Measurements from ENCODE around the gene SIVA1. TPM values are rescaled to one million over a fixed set of nuclear protein-coding genes. Genes with fewer than 3 reads are reported as not detected.

The SIVA1 gene
- total and polyA plus RNA-seq, 2 donors (not counting 1 experiment from before 2014, with no cell fraction given) = 50.7 to 123 TPM

- H3K27me3 ChIP-seq (replicated peaks in 1 of 4; ENCODE audit: control extremely low read depth in 1 of 4, control insufficient read depth in 3 of 4, insufficient read depth in 4 of 4, low read length in 3 of 4) = no peaks in the 10 kb centered on the region
- H3K4me1 ChIP-seq (ENCODE audit: control insufficient read depth in 2 of 2, insufficient read depth in 2 of 2, low read length in 2 of 2) = peaks cover 0 to 16% of the 10 kb centered on the region in 2 donors
- ATAC-seq (ENCODE audit: low read depth) (no peak), DNase-seq (no peak)
- no peaks in the 10 kb centered on the region for H3K4me1 Mint-ChIP-seq
- ChIA-PET CTCF (no interaction called here), POLR2A (no interaction called here)
- H3K9ac ChIP-seq (ENCODE audit: low read length) = no peak overlapping the region
- H3K27ac ChIP-seq (ENCODE audit: low read length in 2 of 2) = no peak overlapping the region
- no peak overlapping the region for H3K27ac Mint-ChIP-seq
- TF ChIP-seq CTCF (IDR thresholded peaks at IDR 0.05) = no peak
- TF ChIP-seq EZH2 (IDR thresholded peaks at IDR 0.05; ENCODE audit: borderline replicate concordance, insufficient read depth, low read depth, low read length, poor library complexity, severe bottlenecking) = no peak
- H3K4me2 ChIP-seq (replicated peaks; ENCODE audit: low read depth, low read length, poor library complexity, severe bottlenecking) = no peak overlapping the region
- peaks cover 0 to 22% of the 10 kb centered on the region in 2 experiments for H3K36me3 ChIP-seq (replicated peaks in 1 of 2; ENCODE audit: control extremely low read depth in 1 of 2, control insufficient read depth in 1 of 2, extremely low read depth in 1 of 2, insufficient read depth in 2 of 2, low read length in 1 of 2)
- WGBS (ENCODE audit: insufficient coverage) = 53% methylated on average over 14 of the region's 14 CpGs
- H3K9me3 Mint-ChIP-seq (ENCODE audit: insufficient read depth) = no peaks in the 10 kb centered on the region
- H3K4me3 Mint-ChIP-seq = no peak overlapping the region
- no peaks in the 10 kb centered on the region for H3K27me3 Mint-ChIP-seq
- H3K79me2 ChIP-seq (ENCODE audit: control insufficient read depth, insufficient read depth, low read length) = peaks cover 64% of the 10 kb centered on the region
- peaks cover 95% of the 10 kb centered on the region for H4K20me1 ChIP-seq (ENCODE audit: control insufficient read depth, insufficient read depth, low read length, poor library complexity, severe bottlenecking)
- H2AFZ ChIP-seq (ENCODE audit: insufficient read depth, low read depth, low read length, poor library complexity, severe bottlenecking) = no peak overlapping the region
- intact Hi-C loops (cut with micrococcal nuclease) = no loop called here
- H3K4me3 ChIP-seq (ENCODE audit: control extremely low read depth in 1 of 5, extremely low read depth in 1 of 5, insufficient read depth in 1 of 5, low read depth in 2 of 5, low read length in 4 of 5) = no peak overlapping the region
- H3K9me3 ChIP-seq (ENCODE audit: control extremely low read depth in 1 of 3, control insufficient read depth in 2 of 3, insufficient read depth in 1 of 3, low read length in 2 of 3) = no peaks in the 10 kb centered on the region
Observed at GRCh38 chr14:104786091-104786586, 33.2 kb downstream of the SIVA1 start.

GRCh38 chr14:104786726-104787675 lies 34.1 kb downstream of the SIVA1 start:
- no peak overlapping the region for H3K4me3 Mint-ChIP-seq
- H3K4me3 ChIP-seq (ENCODE audit: control extremely low read depth in 1 of 5, extremely low read depth in 1 of 5, insufficient read depth in 1 of 5, low read depth in 2 of 5, low read length in 4 of 5) = no peak overlapping the region
- H3K27ac Mint-ChIP-seq = no peak overlapping the region
- ATAC-seq (ENCODE audit: low read depth) = no peak
- peaks cover 0 to 16% of the 10 kb centered on the region in 2 donors for H3K4me1 ChIP-seq (ENCODE audit: control insufficient read depth in 2 of 2, insufficient read depth in 2 of 2, low read length in 2 of 2)
- no peak for DNase-seq
- H3K4me2 ChIP-seq (replicated peaks; ENCODE audit: low read depth, low read length, poor library complexity, severe bottlenecking) = no peak overlapping the region
- intact Hi-C loops (cut with micrococcal nuclease) = no loop called here
- no peak overlapping the region for H3K9ac ChIP-seq (ENCODE audit: low read length)
- H4K20me1 ChIP-seq (ENCODE audit: control insufficient read depth, insufficient read depth, low read length, poor library complexity, severe bottlenecking) = peaks cover 95% of the 10 kb centered on the region
- ChIA-PET POLR2A (no interaction called here), CTCF (interaction anchor here (1.1 kb wide), 1 partner anchor 18 kb away, joined by 3 read pairs; no protein-coding TSS in a partner anchor)
- H3K27ac ChIP-seq (ENCODE audit: low read length in 2 of 2) = no peak overlapping the region
- peaks cover 70% of the 10 kb centered on the region for H3K79me2 ChIP-seq (ENCODE audit: control insufficient read depth, insufficient read depth, low read length)
- WGBS (ENCODE audit: insufficient coverage) = 88% methylated on average over 29 of the region's 30 CpGs
- no peak overlapping the region for H2AFZ ChIP-seq (ENCODE audit: insufficient read depth, low read depth, low read length, poor library complexity, severe bottlenecking)
- H3K9me3 Mint-ChIP-seq (ENCODE audit: insufficient read depth) = no peaks in the 10 kb centered on the region
- TF ChIP-seq EZH2 (IDR thresholded peaks at IDR 0.05; ENCODE audit: borderline replicate concordance, insufficient read depth, low read depth, low read length, poor library complexity, severe bottlenecking) (no peak), CTCF (IDR thresholded peaks at IDR 0.05) (no peak)
- peaks cover 0 to 31% of the 10 kb centered on the region in 2 experiments for H3K36me3 ChIP-seq (replicated peaks in 1 of 2; ENCODE audit: control extremely low read depth in 1 of 2, control insufficient read depth in 1 of 2, extremely low read depth in 1 of 2, insufficient read depth in 2 of 2, low read length in 1 of 2)
- H3K27me3 Mint-ChIP-seq = no peaks in the 10 kb centered on the region
- peaks cover 3% of the 10 kb centered on the region for H3K4me1 Mint-ChIP-seq
- no peaks in the 10 kb centered on the region for H3K27me3 ChIP-seq (replicated peaks in 1 of 4; ENCODE audit: control extremely low read depth in 1 of 4, control insufficient read depth in 3 of 4, insufficient read depth in 4 of 4, low read length in 3 of 4)
- no peaks in the 10 kb centered on the region for H3K9me3 ChIP-seq (ENCODE audit: control extremely low read depth in 1 of 3, control insufficient read depth in 2 of 3, insufficient read depth in 1 of 3, low read length in 2 of 3)
